SK-N-SH (cell line): ENCODE data around the gene PAPOLG. TPM values are rescaled to one million over a fixed set of nuclear protein-coding genes. Genes with fewer than 3 reads are reported as not detected.

Experiments used
- CTCF ChIA-PET: fragments of 300-600, 350-600 bp; formaldehyde crosslinking; extraction: SDS; loops from one replicate; lab custom pipeline; 2021; lab: Yijun Ruan, JAX
- POLR2A ChIA-PET: fragments of 350-600 bp; sonication (Branson Sonifier 250); formaldehyde crosslinking; extraction: SDS; loops from one replicate; lab custom pipeline; 2020; ENCODE audit warnings: antibody characterized with exemption, inconsistent platforms; lab: Yijun Ruan, JAX
- DNase-seq: peaks from one replicate; pipeline ENCODE4 v3.0.0; 2012
- H2AFZ ChIP-seq: fragments of 200-600 bp; sonication (generic); 2 replicates; pipeline ENCODE4 v1.8.1; 2016; ENCODE audit warnings: antibody characterized with exemption, mild to moderate bottlenecking, low read depth
- H3F3A ChIP-seq: fragments of 200-600 bp; sonication (generic); replicated peaks from 2 replicates; pipeline ENCODE3; 2016; ENCODE audit warnings: antibody characterized with exemption, mild to moderate bottlenecking; ENCODE audit not compliant: insufficient read depth
- H3K27ac ChIP-seq, 2 experiments: fragments of 200-500 bp in 1 of 2; fragments of 200-600 bp in 1 of 2; sonication (Bioruptor generic) in 1 of 2; sonication (generic), shearing (Covaris generic) in 1 of 2; 2 replicates each; pipeline versions ENCODE4 v1.5.1 to v1.6.1; 2014 to 2016; ENCODE audit warnings: low read depth in 2 of 2, inconsistent platforms in 1 of 2, low read length in 1 of 2, mild to moderate bottlenecking in 1 of 2, mixed read lengths in 1 of 2
- H3K27me3 ChIP-seq: fragments of 200-600 bp; sonication (generic), shearing (Covaris generic); 2 replicates; pipeline ENCODE4 v1.6.1; 2016; ENCODE audit warnings: mixed run types; ENCODE audit not compliant: insufficient read depth
- H3K36me3 ChIP-seq, 2 experiments: fragments of 200-500 bp in 1 of 2; fragments of 200-600 bp in 1 of 2; sonication (Bioruptor generic) in 1 of 2; sonication (generic) in 1 of 2; replicated peaks in 1 of 2; 2 replicates each; pipeline versions ENCODE3 to v1.5.1; 2014 to 2016; ENCODE audit warnings: low read length in 1 of 2, mild to moderate bottlenecking in 1 of 2; ENCODE audit not compliant: insufficient read depth in 2 of 2, control insufficient read depth in 1 of 2
- H3K4me1 ChIP-seq, 2 experiments: fragments of 200-500 bp in 1 of 2; fragments of 200-600 bp in 1 of 2; sonication (Bioruptor generic) in 1 of 2; sonication (generic), shearing (Covaris generic) in 1 of 2; 2 replicates each; pipeline versions ENCODE4 v1.5.1 to v1.6.1; 2014 to 2016; ENCODE audit warnings: low read depth in 1 of 2, low read length in 1 of 2, mixed run types in 1 of 2; ENCODE audit not compliant: insufficient read depth in 2 of 2, control insufficient read depth in 1 of 2
- H3K4me2 ChIP-seq: fragments of 200-600 bp; sonication (generic), shearing (Covaris generic); 2 replicates; pipeline ENCODE4 v1.6.1; 2017; ENCODE audit warnings: mixed run types
- H3K4me3 ChIP-seq, 2 experiments: fragments of 200-500 bp in 1 of 2; fragments of 200-600 bp in 1 of 2; sonication (Bioruptor generic) in 1 of 2; sonication (generic), shearing (Covaris generic) in 1 of 2; 2 replicates each; pipeline versions ENCODE4 v1.5.1 to v1.8.1; 2014 to 2016; ENCODE audit warnings: low read depth in 2 of 2, inconsistent platforms in 1 of 2, low read length in 1 of 2, mild to moderate bottlenecking in 1 of 2, mixed read lengths in 1 of 2, moderate library complexity in 1 of 2
- H3K79me2 ChIP-seq: fragments of 200-600 bp; sonication (generic); 2 replicates; pipeline ENCODE4 v1.8.1; 2017; ENCODE audit warnings: mild to moderate bottlenecking; ENCODE audit not compliant: insufficient read depth
- H3K9ac ChIP-seq: fragments of 200-600 bp; sonication (generic); 2 replicates; pipeline ENCODE4 v1.6.1; 2017; ENCODE audit warnings: mixed run types
- H3K9me2 ChIP-seq: fragments of 200-600 bp; sonication (generic); 2 replicates; pipeline ENCODE4 v1.6.1; 2017; ENCODE audit warnings: mixed run types
- H3K9me3 ChIP-seq: fragments of 200-600 bp; sonication (generic); 2 replicates; pipeline ENCODE4 v1.6.1; 2017; ENCODE audit warnings: mixed run types, mild to moderate bottlenecking, moderate library complexity
- H4K20me1 ChIP-seq: fragments of 200-600 bp; sonication (generic); 2 replicates; pipeline ENCODE4 v1.6.1; 2017; ENCODE audit warnings: mild to moderate bottlenecking, mixed run types; ENCODE audit not compliant: insufficient read depth
- CHD2 ChIP-seq: fragments of 150-350 bp; IDR thresholded peaks from 2 replicates; pipeline ENCODE4 v1.6.1; 2018; ENCODE audit warnings: low read length; ENCODE audit not compliant: partially characterized antibody
- CTCF ChIP-seq: fragments of 200-600 bp; sonication (generic); IDR thresholded peaks from 2 replicates; pipeline ENCODE4 v1.6.1; 2017; ENCODE audit warnings: antibody characterized with exemption, mild to moderate bottlenecking, moderate library complexity
- ELF1 ChIP-seq: IDR thresholded peaks from 2 replicates; pipeline ENCODE4 v1.4.0; 2012
- FOSL2 ChIP-seq: IDR thresholded peaks from 2 replicates; pipeline ENCODE4 v1.4.0; 2012; ENCODE audit warnings: low read depth, mild to moderate bottlenecking, moderate library complexity, borderline replicate concordance
- GABPA ChIP-seq: IDR thresholded peaks from 2 replicates; pipeline ENCODE4 v1.4.0; 2012; ENCODE audit warnings: low read depth, mild to moderate bottlenecking
- JUND ChIP-seq: IDR thresholded peaks from 2 replicates; pipeline ENCODE4 v1.4.0; 2012
- MXI1 ChIP-seq: IDR thresholded peaks from 2 replicates; pipeline ENCODE4 v1.6.1; 2012; ENCODE audit warnings: mild to moderate bottlenecking, low read depth, low read length, improper control_type of control experiment
- PBX3 ChIP-seq: IDR thresholded peaks from 2 replicates; pipeline ENCODE4; 2012
- RFX5 ChIP-seq: IDR thresholded peaks from 2 replicates; pipeline ENCODE4 v1.6.1; 2012; ENCODE audit warnings: mild to moderate bottlenecking, improper control_type of control experiment, low read length
- TEAD4 ChIP-seq: IDR thresholded peaks from 2 replicates; pipeline ENCODE4 v1.4.0; 2012; ENCODE audit warnings: mild to moderate bottlenecking, borderline replicate concordance; ENCODE audit not compliant: insufficient read depth
- YY1 ChIP-seq: IDR thresholded peaks from 2 replicates; pipeline ENCODE4 v1.4.0; 2012; ENCODE audit warnings: low read depth, mild to moderate bottlenecking
- ZBTB33 ChIP-seq: IDR thresholded peaks from 2 replicates; pipeline ENCODE4 v1.4.0; 2012; ENCODE audit warnings: low read depth, borderline replicate concordance
- WGBS: methylation state at CpG from one replicate; pipeline ENCODE4 v1.1.6; 2017; ENCODE audit warnings: low lambda C conversion rate; 5-methylcytosine and 5-hydroxymethylcytosine counted together
- polyA plus RNA-seq, 3 experiments: library from polyadenylated mRNA; depleted of rRNA; stranded (reverse); fragments of >200 nt; gene quantifications; 2 replicates each; pipeline ENCODE4 v1.2.3, GENCODE V29; 2012
- TF ChIP-seq, protein P1 (sequence below): IDR thresholded peaks from 2 replicates; pipeline ENCODE4 v1.6.1; 2012; ENCODE audit warnings: mild to moderate bottlenecking, low read depth, low read length, moderate library complexity

PAPOLG gene
- polyA plus RNA-seq, 1 of the 3 experiments (the other 2 are of a cell fraction) = 2.1 TPM

- no peaks in the 10 kb centered on the region for H3K79me2 ChIP-seq
- H3K4me2 ChIP-seq = no peak overlapping the region
- TF ChIP-seq ELF1 = no peak
- TF ChIP-seq JUND = no peak
- TF ChIP-seq RFX5 = no peak
- no peak for TF ChIP-seq CHD2
- no peak for TF ChIP-seq GABPA
- no peak for TF ChIP-seq MXI1
- no peak for TF ChIP-seq CTCF
- no peak for TF ChIP-seq PBX3
- TF ChIP-seq ZBTB33 = no peak
- TF ChIP-seq TEAD4 = no peak
- TF ChIP-seq, protein P1, sequence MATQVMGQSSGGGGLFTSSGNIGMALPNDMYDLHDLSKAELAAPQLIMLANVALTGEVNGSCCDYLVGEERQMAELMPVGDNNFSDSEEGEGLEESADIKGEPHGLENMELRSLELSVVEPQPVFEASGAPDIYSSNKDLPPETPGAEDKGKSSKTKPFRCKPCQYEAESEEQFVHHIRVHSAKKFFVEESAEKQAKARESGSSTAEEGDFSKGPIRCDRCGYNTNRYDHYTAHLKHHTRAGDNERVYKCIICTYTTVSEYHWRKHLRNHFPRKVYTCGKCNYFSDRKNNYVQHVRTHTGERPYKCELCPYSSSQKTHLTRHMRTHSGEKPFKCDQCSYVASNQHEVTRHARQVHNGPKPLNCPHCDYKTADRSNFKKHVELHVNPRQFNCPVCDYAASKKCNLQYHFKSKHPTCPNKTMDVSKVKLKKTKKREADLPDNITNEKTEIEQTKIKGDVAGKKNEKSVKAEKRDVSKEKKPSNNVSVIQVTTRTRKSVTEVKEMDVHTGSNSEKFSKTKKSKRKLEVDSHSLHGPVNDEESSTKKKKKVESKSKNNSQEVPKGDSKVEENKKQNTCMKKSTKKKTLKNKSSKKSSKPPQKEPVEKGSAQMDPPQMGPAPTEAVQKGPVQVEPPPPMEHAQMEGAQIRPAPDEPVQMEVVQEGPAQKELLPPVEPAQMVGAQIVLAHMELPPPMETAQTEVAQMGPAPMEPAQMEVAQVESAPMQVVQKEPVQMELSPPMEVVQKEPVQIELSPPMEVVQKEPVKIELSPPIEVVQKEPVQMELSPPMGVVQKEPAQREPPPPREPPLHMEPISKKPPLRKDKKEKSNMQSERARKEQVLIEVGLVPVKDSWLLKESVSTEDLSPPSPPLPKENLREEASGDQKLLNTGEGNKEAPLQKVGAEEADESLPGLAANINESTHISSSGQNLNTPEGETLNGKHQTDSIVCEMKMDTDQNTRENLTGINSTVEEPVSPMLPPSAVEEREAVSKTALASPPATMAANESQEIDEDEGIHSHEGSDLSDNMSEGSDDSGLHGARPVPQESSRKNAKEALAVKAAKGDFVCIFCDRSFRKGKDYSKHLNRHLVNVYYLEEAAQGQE = no peak
- no peak for TF ChIP-seq YY1
- no peak for TF ChIP-seq FOSL2
- H3K36me3 ChIP-seq = no peaks in the 10 kb centered on the region
- 63% methylated on average over 2 of the region's 2 CpGs for WGBS
- no peaks in the 10 kb centered on the region for H3K4me1 ChIP-seq
- DNase-seq = no peak
- H3K9me2 ChIP-seq = no peaks in the 10 kb centered on the region
- CTCF ChIA-PET = no interaction called here
- H3F3A ChIP-seq = no peaks in the 10 kb centered on the region
- POLR2A ChIA-PET = no interaction called here
- H2AFZ ChIP-seq = no peak overlapping the region
- no peak overlapping the region for H3K27ac ChIP-seq
- H3K4me3 ChIP-seq = no peak overlapping the region
- H4K20me1 ChIP-seq = no peaks in the 10 kb centered on the region
- no peaks in the 10 kb centered on the region for H3K9me3 ChIP-seq
- no peak overlapping the region for H3K9ac ChIP-seq
- H3K27me3 ChIP-seq = no peaks in the 10 kb centered on the region; the same call in 1 of the 2 replicates
Observed at GRCh38 chr2:60844105-60844504, 88.0 kb downstream of the PAPOLG start.
